ENCODE results near the gene LIPI.

The LIPI gene

GRCh38 chr21:14210738-14211137, at the start of gene LIPI:
Gene LIPI (minus strand): TSS chr21:14210955. CDS start chr21:14210845, 110 bp downstream.
- no peak for TF ChIP-seq CTCF (IDR thresholded peaks at IDR 0.05; ENCODE audit: extremely low read depth, missing control alignments)
- no peak for DNase-seq (ENCODE audit: low spot score)

GRCh38 chr21:14260174-14260764, 49.5 kb upstream of the LIPI start:
- DNase-seq (ENCODE audit: low spot score), result no peak
- TF ChIP-seq CTCF (IDR thresholded peaks at IDR 0.05; ENCODE audit: extremely low read depth, missing control alignments), result no peak

GRCh38 chr21:14259747-14260146, 49.0 kb upstream of the LIPI start:
- TF ChIP-seq CTCF (IDR thresholded peaks at IDR 0.05; ENCODE audit: extremely low read depth, missing control alignments), result peak; percentile 56
- peak; percentile 32 for DNase-seq (ENCODE audit: low spot score)

- TF ChIP-seq CTCF (IDR thresholded peaks at IDR 0.05; ENCODE audit: extremely low read depth, missing control alignments), result no peak
- no peak for DNase-seq (ENCODE audit: low spot score)
Observed at GRCh38 chr21:14251336-14251735, 40.6 kb upstream of the LIPI start.

- TF ChIP-seq CTCF (IDR thresholded peaks at IDR 0.05; ENCODE audit: extremely low read depth, missing control alignments), result no peak
- DNase-seq (ENCODE audit: low spot score), result no peak
Observed at GRCh38 chr21:14245711-14246110, 35.0 kb upstream of the LIPI start.

- DNase-seq (ENCODE audit: low spot score), result no peak
- TF ChIP-seq CTCF (IDR thresholded peaks at IDR 0.05; ENCODE audit: extremely low read depth, missing control alignments), result no peak
Observed at GRCh38 chr21:14244911-14245310, 34.2 kb upstream of the LIPI start.

GRCh38 chr21:14243874-14244273, 33.1 kb upstream of the LIPI start:
- TF ChIP-seq CTCF (IDR thresholded peaks at IDR 0.05; ENCODE audit: extremely low read depth, missing control alignments), result no peak
- no peak for DNase-seq (ENCODE audit: low spot score)
